ENCODE results near the gene BCR. TPM values are rescaled to one million over a fixed set of nuclear protein-coding genes. Genes with fewer than 3 reads are reported as not detected.

BCR gene
- total and polyA plus RNA-seq, 2 of the 13 experiments (the other 11 are each of a cell fraction or from before 2014, with no cell fraction given), result 19.9 to 33.6 TPM

GRCh38 chr22:23152238-23153114 lies 27.8 kb upstream of the BCR start (continued):
- TF ChIP-seq E2F1 (CRISPR knock-in tag; IDR thresholded peaks at IDR 0.05) (no peak), ERF (CRISPR knock-in tag; IDR thresholded peaks at IDR 0.05) (peak; percentile 60; the same call in 1 of the 2 replicates), SNRNP70 (IDR thresholded peaks at IDR 0.05; ENCODE audit: low read depth, low read length) (no peak), JDP2 (CRISPR knock-in tag; IDR thresholded peaks at IDR 0.05; ENCODE audit: borderline replicate concordance) (no peak), ZNF251 (CRISPR knock-in tag; IDR thresholded peaks at IDR 0.05) (no peak), ISX (CRISPR knock-in tag; conservative IDR thresholded peaks at IDR 0.05) (no peak), SP5 (CRISPR knock-in tag; IDR thresholded peaks at IDR 0.05; ENCODE audit: borderline replicate concordance, low read depth) (peak; percentile 52; the same call in 1 of the 2 replicates), SETDB1 (CRISPR knock-in tag; IDR thresholded peaks at IDR 0.05; ENCODE audit: borderline replicate concordance) (no peak), THRA (CRISPR knock-in tag; IDR thresholded peaks at IDR 0.05; ENCODE audit: borderline replicate concordance) (no peak), ZNF18 (CRISPR knock-in tag; IDR thresholded peaks at IDR 0.05; ENCODE audit: insufficient replicate concordance) (no peak), HCFC1 (IDR thresholded peaks at IDR 0.05; ENCODE audit: low read depth, low read length) (no peak), IKZF5 (CRISPR knock-in tag; IDR thresholded peaks at IDR 0.05) (0 out of 2 replicates have a peak, but pooled peaks have one; percentile 45), NFKB2 (CRISPR knock-in tag; IDR thresholded peaks at IDR 0.05; ENCODE audit: borderline replicate concordance) (no peak), TFE3 (CRISPR knock-in tag; IDR thresholded peaks at IDR 0.05) (no peak), DRAP1 (CRISPR knock-in tag; IDR thresholded peaks at IDR 0.05) (no peak), SATB2 (CRISPR knock-in tag; IDR thresholded peaks at IDR 0.05) (no peak), MLX (CRISPR knock-in tag; IDR thresholded peaks at IDR 0.05) (peak; percentile 79), ZC3H4 (CRISPR knock-in tag; IDR thresholded peaks at IDR 0.05; ENCODE audit: borderline replicate concordance) (no peak), TEF (CRISPR knock-in tag; IDR thresholded peaks at IDR 0.05) (no peak)
